ENCODE data around the gene KCNQ1.

DNA sequence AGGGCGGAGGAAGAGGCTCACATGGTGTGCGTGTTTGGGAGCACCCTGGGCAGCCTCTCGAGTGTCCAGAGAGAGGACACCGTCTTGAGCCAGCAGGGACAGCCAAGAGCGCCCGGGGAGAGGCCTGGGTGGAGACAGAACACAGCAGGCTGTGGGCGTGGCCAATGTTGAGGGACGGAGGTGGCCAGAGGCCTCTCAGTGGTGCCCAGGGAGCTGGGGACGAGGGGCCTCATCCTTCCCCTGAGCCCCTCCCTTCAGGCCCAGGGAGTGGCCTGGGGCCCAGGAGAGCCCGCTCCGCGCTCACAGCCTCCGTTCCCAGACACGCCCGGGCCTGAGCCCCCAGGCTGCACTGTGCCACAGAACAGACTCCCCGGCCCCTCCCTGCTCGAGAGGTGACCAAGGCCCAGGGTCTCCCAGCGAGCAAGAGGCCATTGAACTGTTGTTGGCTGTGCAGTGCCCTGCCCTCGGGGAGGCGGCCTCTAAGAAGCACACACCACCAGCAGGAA lies 392.3 kb downstream of the KCNQ1 start:
- TF ChIP-seq CTCF (IDR thresholded peaks at IDR 0.05) (peak; percentile 36 to 48 (median 41)), POLR2A (IDR thresholded peaks at IDR 0.05) (no peak)
